ENCODE measurements around the gene DTNB.

DTNB gene

DNA sequence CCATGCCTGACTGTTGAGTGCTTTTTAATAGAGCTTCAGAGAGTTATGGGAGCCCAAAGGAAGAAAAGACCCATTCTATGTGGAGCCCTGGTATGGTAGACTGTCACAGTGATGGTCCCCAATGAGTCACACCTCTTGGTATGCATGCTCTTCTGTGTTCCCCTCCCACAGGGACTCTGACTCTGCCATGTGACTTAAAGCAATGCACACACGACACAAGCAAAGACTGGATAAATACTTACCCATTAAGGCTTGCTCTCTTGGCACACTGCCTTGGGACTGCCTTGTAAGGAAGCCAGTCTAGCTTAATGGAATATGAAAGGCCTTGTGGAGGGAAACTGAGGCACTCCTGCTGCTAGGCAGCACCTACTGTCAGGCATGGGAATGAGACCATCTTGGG lies 16.7 kb upstream of the DTNB start:
- TF ChIP-seq, protein P1, sequence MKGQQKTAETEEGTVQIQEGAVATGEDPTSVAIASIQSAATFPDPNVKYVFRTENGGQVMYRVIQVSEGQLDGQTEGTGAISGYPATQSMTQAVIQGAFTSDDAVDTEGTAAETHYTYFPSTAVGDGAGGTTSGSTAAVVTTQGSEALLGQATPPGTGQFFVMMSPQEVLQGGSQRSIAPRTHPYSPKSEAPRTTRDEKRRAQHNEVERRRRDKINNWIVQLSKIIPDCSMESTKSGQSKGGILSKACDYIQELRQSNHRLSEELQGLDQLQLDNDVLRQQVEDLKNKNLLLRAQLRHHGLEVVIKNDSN (IDR thresholded peaks at IDR 0.05) = peak; percentile 58
- TF ChIP-seq, protein P2, sequence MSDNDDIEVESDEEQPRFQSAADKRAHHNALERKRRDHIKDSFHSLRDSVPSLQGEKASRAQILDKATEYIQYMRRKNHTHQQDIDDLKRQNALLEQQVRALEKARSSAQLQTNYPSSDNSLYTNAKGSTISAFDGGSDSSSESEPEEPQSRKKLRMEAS (IDR thresholded peaks at IDR 0.05) = peak; percentile 17; the same call in 1 of the 2 replicates
- TF ChIP-seq YY1 (IDR thresholded peaks at IDR 0.05; ENCODE audit: low read depth) = no peak

GRCh38 chr2:25688236-25688635 lies 14.9 kb upstream of the DTNB start:
- TF ChIP-seq, protein P2 (IDR thresholded peaks at IDR 0.05) = no peak
- TF ChIP-seq EGR1 (IDR thresholded peaks at IDR 0.05) = no peak
- TF ChIP-seq CREB1 (IDR thresholded peaks at IDR 0.05; ENCODE audit: low read depth) = no peak
- TF ChIP-seq ZBTB7A (IDR thresholded peaks at IDR 0.05; ENCODE audit: low read depth) = no peak
- TF ChIP-seq TEAD4 (IDR thresholded peaks at IDR 0.05) = no peak
- no peak for TF ChIP-seq CEBPB (IDR thresholded peaks at IDR 0.05)
- TF ChIP-seq TAF1 (IDR thresholded peaks at IDR 0.05; ENCODE audit: low read depth) = no peak
- TF ChIP-seq, protein P3, sequence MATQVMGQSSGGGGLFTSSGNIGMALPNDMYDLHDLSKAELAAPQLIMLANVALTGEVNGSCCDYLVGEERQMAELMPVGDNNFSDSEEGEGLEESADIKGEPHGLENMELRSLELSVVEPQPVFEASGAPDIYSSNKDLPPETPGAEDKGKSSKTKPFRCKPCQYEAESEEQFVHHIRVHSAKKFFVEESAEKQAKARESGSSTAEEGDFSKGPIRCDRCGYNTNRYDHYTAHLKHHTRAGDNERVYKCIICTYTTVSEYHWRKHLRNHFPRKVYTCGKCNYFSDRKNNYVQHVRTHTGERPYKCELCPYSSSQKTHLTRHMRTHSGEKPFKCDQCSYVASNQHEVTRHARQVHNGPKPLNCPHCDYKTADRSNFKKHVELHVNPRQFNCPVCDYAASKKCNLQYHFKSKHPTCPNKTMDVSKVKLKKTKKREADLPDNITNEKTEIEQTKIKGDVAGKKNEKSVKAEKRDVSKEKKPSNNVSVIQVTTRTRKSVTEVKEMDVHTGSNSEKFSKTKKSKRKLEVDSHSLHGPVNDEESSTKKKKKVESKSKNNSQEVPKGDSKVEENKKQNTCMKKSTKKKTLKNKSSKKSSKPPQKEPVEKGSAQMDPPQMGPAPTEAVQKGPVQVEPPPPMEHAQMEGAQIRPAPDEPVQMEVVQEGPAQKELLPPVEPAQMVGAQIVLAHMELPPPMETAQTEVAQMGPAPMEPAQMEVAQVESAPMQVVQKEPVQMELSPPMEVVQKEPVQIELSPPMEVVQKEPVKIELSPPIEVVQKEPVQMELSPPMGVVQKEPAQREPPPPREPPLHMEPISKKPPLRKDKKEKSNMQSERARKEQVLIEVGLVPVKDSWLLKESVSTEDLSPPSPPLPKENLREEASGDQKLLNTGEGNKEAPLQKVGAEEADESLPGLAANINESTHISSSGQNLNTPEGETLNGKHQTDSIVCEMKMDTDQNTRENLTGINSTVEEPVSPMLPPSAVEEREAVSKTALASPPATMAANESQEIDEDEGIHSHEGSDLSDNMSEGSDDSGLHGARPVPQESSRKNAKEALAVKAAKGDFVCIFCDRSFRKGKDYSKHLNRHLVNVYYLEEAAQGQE (IDR thresholded peaks at IDR 0.05; ENCODE audit: low read depth) = no peak
- TF ChIP-seq, protein P1 (IDR thresholded peaks at IDR 0.05) = no peak
- no peak for TF ChIP-seq YY1 (IDR thresholded peaks at IDR 0.05; ENCODE audit: low read depth)
- TF ChIP-seq TCF12 (IDR thresholded peaks at IDR 0.05; ENCODE audit: low read depth) = no peak
- TF ChIP-seq NFIC (IDR thresholded peaks at IDR 0.05) = no peak
- TF ChIP-seq RAD21 (IDR thresholded peaks at IDR 0.05; ENCODE audit: low read depth) = no peak
- TF ChIP-seq EP300 (IDR thresholded peaks at IDR 0.05; ENCODE audit: borderline replicate concordance) = no peak
- no peak for TF ChIP-seq FOXM1 (IDR thresholded peaks at IDR 0.05; ENCODE audit: borderline replicate concordance, low read depth)

DNA sequence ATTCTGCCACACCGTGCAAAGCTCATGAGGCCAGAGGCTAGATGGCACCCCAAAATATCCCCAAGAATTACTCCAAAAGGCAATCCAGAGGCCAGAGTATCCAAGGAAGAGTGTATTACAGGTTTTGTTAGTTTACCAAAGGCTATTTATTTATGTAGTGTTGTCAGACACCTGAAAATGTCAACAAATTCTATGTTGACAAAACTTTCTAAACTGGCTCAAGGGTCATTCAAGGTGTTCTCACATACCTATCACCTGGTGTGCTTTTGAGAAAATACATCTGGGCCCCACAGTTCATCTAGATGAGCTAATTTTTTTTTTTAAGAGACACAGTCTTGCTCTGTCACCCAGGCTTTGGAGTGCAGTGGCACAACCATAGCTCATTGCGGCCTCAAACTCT lies 12.4 kb upstream of the DTNB start:
- TF ChIP-seq, protein P3 (IDR thresholded peaks at IDR 0.05; ENCODE audit: low read depth) = no peak
- TF ChIP-seq CEBPB (IDR thresholded peaks at IDR 0.05) (no peak), TEAD4 (IDR thresholded peaks at IDR 0.05) (no peak), TCF12 (IDR thresholded peaks at IDR 0.05; ENCODE audit: low read depth) (no peak), EP300 (IDR thresholded peaks at IDR 0.05; ENCODE audit: borderline replicate concordance) (no peak), TAF1 (IDR thresholded peaks at IDR 0.05; ENCODE audit: low read depth) (no peak), ZBTB7A (IDR thresholded peaks at IDR 0.05; ENCODE audit: low read depth) (no peak), NFIC (IDR thresholded peaks at IDR 0.05) (no peak), FOXM1 (IDR thresholded peaks at IDR 0.05; ENCODE audit: borderline replicate concordance, low read depth) (no peak), RAD21 (IDR thresholded peaks at IDR 0.05; ENCODE audit: low read depth) (no peak), YY1 (IDR thresholded peaks at IDR 0.05; ENCODE audit: low read depth) (no peak), EGR1 (IDR thresholded peaks at IDR 0.05) (no peak), CREB1 (IDR thresholded peaks at IDR 0.05; ENCODE audit: low read depth) (no peak)
- TF ChIP-seq, protein P1 (IDR thresholded peaks at IDR 0.05) = no peak
- TF ChIP-seq, protein P2 (IDR thresholded peaks at IDR 0.05) = no peak

DNA sequence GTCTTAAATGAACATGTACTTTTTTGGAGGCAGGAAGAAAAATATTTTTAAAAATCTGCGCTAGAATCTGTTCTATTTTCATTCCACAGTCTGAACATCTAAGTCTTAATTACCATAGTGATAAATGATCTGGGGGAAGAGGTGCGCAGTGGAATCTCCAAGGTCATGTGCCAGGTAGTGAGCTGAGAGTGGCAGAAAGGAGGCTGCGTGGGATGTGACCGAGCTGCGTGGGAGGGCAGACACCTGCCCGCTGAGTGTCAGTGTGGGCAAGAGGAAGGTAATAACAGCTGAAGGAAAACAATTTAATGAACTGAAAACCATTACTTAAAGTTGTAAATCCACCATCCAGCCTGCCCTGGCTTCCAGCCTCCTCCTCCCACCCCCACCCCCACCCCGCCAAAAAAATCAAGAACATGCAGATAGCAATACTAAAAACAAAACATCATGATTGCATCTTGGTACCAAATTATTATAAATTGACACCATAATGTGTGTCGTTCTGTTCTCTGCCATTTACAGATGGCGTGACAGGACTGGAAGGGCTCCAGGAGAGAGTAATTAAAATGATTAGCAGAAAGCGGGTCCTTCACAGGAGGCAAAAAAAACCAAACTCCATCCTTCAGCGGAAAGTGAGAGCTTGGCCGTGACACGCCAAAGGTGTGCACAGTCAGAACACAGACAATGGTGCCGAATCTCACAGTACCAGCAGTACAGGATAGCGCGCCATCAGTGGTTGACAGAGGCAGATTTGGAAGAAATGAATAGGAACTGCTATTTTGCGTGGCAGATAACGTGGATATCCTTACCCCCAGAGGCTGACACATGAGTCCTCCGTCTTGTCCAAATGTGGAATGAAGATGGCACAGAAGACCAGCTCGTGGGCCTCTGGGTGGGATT lies 11.4 kb upstream of the DTNB start:
- TF ChIP-seq NFIC (IDR thresholded peaks at IDR 0.05) (no peak), EP300 (IDR thresholded peaks at IDR 0.05; ENCODE audit: borderline replicate concordance) (no peak), CEBPB (IDR thresholded peaks at IDR 0.05) (no peak), CREB1 (IDR thresholded peaks at IDR 0.05; ENCODE audit: low read depth) (no peak), TEAD4 (IDR thresholded peaks at IDR 0.05) (no peak), EGR1 (IDR thresholded peaks at IDR 0.05) (no peak)
- TF ChIP-seq, protein P3 (IDR thresholded peaks at IDR 0.05; ENCODE audit: low read depth) = no peak
- TF ChIP-seq, protein P2 (IDR thresholded peaks at IDR 0.05) = no peak
